Neural crest cell (in vitro differentiated cells): ENCODE results near the gene TPCN1. TPM values are rescaled to one million over a fixed set of nuclear protein-coding genes. Genes with fewer than 3 reads are reported as not detected.
A peak's percentile ranks its signal among the peaks of the same experiment; 100 is the strongest.

Experiments
- DNase-seq: peaks from one replicate; pipeline ENCODE4 v3.0.0; 2021; ENCODE audit warnings: low read depth, mixed read lengths, low spot score
- H3K27ac Mint-ChIP-seq: one replicate; pipeline ENCODE4 v1.8.0; 2021; ENCODE audit warnings: mild to moderate bottlenecking, mixed read lengths; ENCODE audit not compliant: unreplicated experiment
- H3K27me3 Mint-ChIP-seq: 2 replicates; pipeline ENCODE4 v1.8.0; 2021; ENCODE audit warnings: low read depth, mild to moderate bottlenecking, mixed read lengths
- H3K36me3 Mint-ChIP-seq: 2 replicates; pipeline ENCODE4 v1.8.0; 2021; ENCODE audit warnings: low read depth, mild to moderate bottlenecking, mixed read lengths
- H3K4me1 Mint-ChIP-seq: 2 replicates; pipeline ENCODE4 v1.8.0; 2021; ENCODE audit warnings: mixed read lengths
- H3K4me3 Mint-ChIP-seq: one replicate; pipeline ENCODE4 v1.8.0; 2021; ENCODE audit warnings: mild to moderate bottlenecking, mixed read lengths
- H3K9me3 Mint-ChIP-seq: 2 replicates; pipeline ENCODE4 v1.8.0; 2021; ENCODE audit warnings: mixed read lengths
- total RNA-seq: library from RNA; stranded (reverse); gene quantifications from 2 replicates; pipeline ENCODE4 v1.2.1, GENCODE V29; 2021
- TF ChIP-seq, protein P1 (sequence below): fragments of 200-600 bp; sonication (generic); conservative IDR thresholded peaks from 2 replicates; pipeline ENCODE4 v1.5.0; 2021; ENCODE audit warnings: antibody characterized with exemption, mild to moderate bottlenecking

TPCN1 gene
- total RNA-seq, 1 donor from 2014 or later: 18.3 TPM

- DNase-seq: no peak
- Mint-ChIP-seq H3K36me3 (no peaks in the 10 kb centered on the region), H3K27ac (peak overlapping the region; percentile 43), H3K4me3 (no peak overlapping the region), H3K9me3 (no peaks in the 10 kb centered on the region), H3K4me1 (peaks cover 10% of the 10 kb centered on the region), H3K27me3 (no peaks in the 10 kb centered on the region)
- TF ChIP-seq, protein P1, sequence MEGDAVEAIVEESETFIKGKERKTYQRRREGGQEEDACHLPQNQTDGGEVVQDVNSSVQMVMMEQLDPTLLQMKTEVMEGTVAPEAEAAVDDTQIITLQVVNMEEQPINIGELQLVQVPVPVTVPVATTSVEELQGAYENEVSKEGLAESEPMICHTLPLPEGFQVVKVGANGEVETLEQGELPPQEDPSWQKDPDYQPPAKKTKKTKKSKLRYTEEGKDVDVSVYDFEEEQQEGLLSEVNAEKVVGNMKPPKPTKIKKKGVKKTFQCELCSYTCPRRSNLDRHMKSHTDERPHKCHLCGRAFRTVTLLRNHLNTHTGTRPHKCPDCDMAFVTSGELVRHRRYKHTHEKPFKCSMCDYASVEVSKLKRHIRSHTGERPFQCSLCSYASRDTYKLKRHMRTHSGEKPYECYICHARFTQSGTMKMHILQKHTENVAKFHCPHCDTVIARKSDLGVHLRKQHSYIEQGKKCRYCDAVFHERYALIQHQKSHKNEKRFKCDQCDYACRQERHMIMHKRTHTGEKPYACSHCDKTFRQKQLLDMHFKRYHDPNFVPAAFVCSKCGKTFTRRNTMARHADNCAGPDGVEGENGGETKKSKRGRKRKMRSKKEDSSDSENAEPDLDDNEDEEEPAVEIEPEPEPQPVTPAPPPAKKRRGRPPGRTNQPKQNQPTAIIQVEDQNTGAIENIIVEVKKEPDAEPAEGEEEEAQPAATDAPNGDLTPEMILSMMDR: no peak
Observed at GRCh38 chr12:113197518-113198077, 23.7 kb upstream of the TPCN1 start.

DNA sequence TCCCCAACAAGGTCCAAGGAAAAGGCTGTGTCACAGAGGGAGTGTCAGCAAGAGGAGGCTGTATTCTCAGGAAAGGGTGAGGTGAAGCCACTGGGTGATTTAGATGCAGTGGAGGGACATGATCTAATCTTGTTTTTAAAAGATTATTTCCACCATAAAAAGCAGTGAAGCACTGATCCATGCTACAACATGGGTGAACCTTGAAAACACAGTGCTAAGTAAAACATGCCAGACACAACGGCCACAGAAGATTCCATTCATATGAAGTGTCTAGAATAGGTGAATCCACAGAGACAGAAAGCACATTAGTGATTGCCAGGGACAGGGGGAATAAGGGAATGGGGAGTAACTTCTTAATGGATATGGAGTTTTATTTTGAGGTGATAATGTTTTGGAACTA lies 23.0 kb upstream of the TPCN1 start:
- H3K4me3 Mint-ChIP-seq: no peak overlapping the region
- no peaks in the 10 kb centered on the region for H3K27me3 Mint-ChIP-seq
- no peak for DNase-seq
- H3K4me1 Mint-ChIP-seq: peaks cover 10% of the 10 kb centered on the region
- no peak overlapping the region for H3K27ac Mint-ChIP-seq
- H3K9me3 Mint-ChIP-seq: no peaks in the 10 kb centered on the region
- TF ChIP-seq, protein P1: no peak
- no peaks in the 10 kb centered on the region for H3K36me3 Mint-ChIP-seq

- H3K4me1 Mint-ChIP-seq: peaks cover 4% of the 10 kb centered on the region
- no peaks in the 10 kb centered on the region for H3K27me3 Mint-ChIP-seq
- no peaks in the 10 kb centered on the region for H3K9me3 Mint-ChIP-seq
- H3K27ac Mint-ChIP-seq: no peak overlapping the region
- TF ChIP-seq, protein P1: no peak
- no peaks in the 10 kb centered on the region for H3K36me3 Mint-ChIP-seq
- H3K4me3 Mint-ChIP-seq: no peak overlapping the region
- DNase-seq: no peak
Observed at GRCh38 chr12:113200021-113200797, 21.1 kb upstream of the TPCN1 start.

GRCh38 chr12:113201187-113202177 lies 19.8 kb upstream of the TPCN1 start:
- H3K27ac Mint-ChIP-seq: no peak overlapping the region
- TF ChIP-seq, protein P1: no peak
- H3K9me3 Mint-ChIP-seq: no peaks in the 10 kb centered on the region
- no peak for DNase-seq
- H3K36me3 Mint-ChIP-seq: peaks cover 4% of the 10 kb centered on the region
- H3K4me1 Mint-ChIP-seq: peaks cover 3% of the 10 kb centered on the region
- no peaks in the 10 kb centered on the region for H3K27me3 Mint-ChIP-seq
- H3K4me3 Mint-ChIP-seq: no peak overlapping the region

GRCh38 chr12:113202300-113203075 lies 18.8 kb upstream of the TPCN1 start:
- Mint-ChIP-seq H3K4me3 (no peak overlapping the region), H3K36me3 (peaks cover 5% of the 10 kb centered on the region), H3K9me3 (no peaks in the 10 kb centered on the region), H3K27me3 (no peaks in the 10 kb centered on the region), H3K4me1 (peaks cover 4% of the 10 kb centered on the region), H3K27ac (no peak overlapping the region)
- TF ChIP-seq, protein P1: no peak
- DNase-seq: no peak
